IMR-90 (cell line): ENCODE results near the gene TRAPPC3. TPM values are rescaled to one million over a fixed set of nuclear protein-coding genes. Genes with fewer than 3 reads are reported as not detected.

Experiments used
- ATAC-seq: fragments of 200-7000 bp; cut with Tn5 transposase; 2 replicates; pipeline ENCODE4 v1.9.1; 2020; ENCODE audit warnings: low read depth, mild to moderate bottlenecking, moderate library complexity
- BruUV-seq: library from RNA; stranded (reverse); fragments of 400-500 nt; replicated peaks from 2 replicates; lab custom pipeline; 2021; lab: Mats Ljungman, UMichigan
- CTCF ChIA-PET: fragments of 300-600 bp; formaldehyde crosslinking; extraction: SDS; loops from one replicate; lab custom pipeline; 2021; ENCODE audit warnings: antibody characterized with exemption; lab: Yijun Ruan, JAX
- POLR2A ChIA-PET: fragments of 300-600 bp; sonication (Branson Sonifier 250); formaldehyde crosslinking; loops from one replicate; lab custom pipeline; 2022; ENCODE audit warnings: antibody characterized with exemption; ENCODE audit not compliant: unreplicated experiment; lab: Charles Lee
- DNase-seq: peaks from one replicate; pipeline ENCODE4 v3.0.0; 2013
- H2AFZ ChIP-seq: replicated peaks from 2 replicates; pipeline ENCODE3; 2013; ENCODE audit warnings: low read length, mild to moderate bottlenecking; ENCODE audit not compliant: poor library complexity
- H2AK5ac ChIP-seq: 2 replicates; pipeline ENCODE4 v1.6.1; 2013; ENCODE audit warnings: low read depth, low read length, inconsistent platforms
- H2AK9ac ChIP-seq: replicated peaks from 2 replicates; pipeline ENCODE3; 2013; ENCODE audit warnings: mild to moderate bottlenecking, low read depth, low read length, moderate library complexity; ENCODE audit not compliant: poor library complexity
- H2BK120ac ChIP-seq: 2 replicates; pipeline ENCODE4 v1.6.1; 2013; ENCODE audit warnings: low read depth, low read length, inconsistent platforms
- H2BK15ac ChIP-seq: 3 replicates; pipeline ENCODE4 v1.6.1; 2013; ENCODE audit warnings: low read depth, low read length, inconsistent platforms
- H2BK20ac ChIP-seq: 2 replicates; pipeline ENCODE4 v1.6.1; 2013; ENCODE audit warnings: low read depth, mild to moderate bottlenecking, inconsistent platforms, low read length, moderate library complexity
- H2BK5ac ChIP-seq: 2 replicates; pipeline ENCODE4 v1.6.1; 2013; ENCODE audit warnings: mild to moderate bottlenecking, low read depth, low read length, inconsistent platforms; ENCODE audit not compliant: poor library complexity, severe bottlenecking
- H3K14ac ChIP-seq: replicated peaks from 2 replicates; pipeline ENCODE4 v1.6.1; 2013; ENCODE audit warnings: low read depth, low read length, inconsistent platforms
- H3K18ac ChIP-seq: 2 replicates; pipeline ENCODE4 v1.6.1; 2013; ENCODE audit warnings: low read depth, low read length, control low read depth
- H3K23ac ChIP-seq: 2 replicates; pipeline ENCODE4 v1.6.1; 2013; ENCODE audit warnings: low read depth, low read length, inconsistent platforms
- H3K27ac ChIP-seq: 2 replicates; pipeline ENCODE4 v1.5.1; 2013; ENCODE audit warnings: mild to moderate bottlenecking, control low read depth, low read length; ENCODE audit not compliant: insufficient read depth
- H3K27me3 ChIP-seq: 2 replicates; pipeline ENCODE4 v1.6.1; 2013; ENCODE audit warnings: low read length; ENCODE audit not compliant: control insufficient read depth, insufficient read depth
- H3K36me3 ChIP-seq: 2 replicates; pipeline ENCODE4 v1.6.1; 2013; ENCODE audit warnings: low read length, mixed read lengths; ENCODE audit not compliant: control insufficient read depth, insufficient read depth
- H3K4ac ChIP-seq: 2 replicates; pipeline ENCODE4 v1.6.1; 2013; ENCODE audit warnings: low read depth, low read length, inconsistent platforms
- H3K4me1 ChIP-seq: 2 replicates; pipeline ENCODE4 v1.6.1; 2013; ENCODE audit warnings: low read length, mixed read lengths; ENCODE audit not compliant: control insufficient read depth, insufficient read depth
- H3K4me2 ChIP-seq: 2 replicates; pipeline ENCODE4 v1.6.1; 2013; ENCODE audit warnings: low read depth, mild to moderate bottlenecking, control low read depth, low read length, moderate library complexity
- H3K4me3 ChIP-seq: 2 replicates; pipeline ENCODE4 v1.5.1; 2013; ENCODE audit warnings: low read depth, mild to moderate bottlenecking, control low read depth, low read length, moderate library complexity; ENCODE audit not compliant: insufficient read depth
- H3K56ac ChIP-seq: 2 replicates; pipeline ENCODE4 v1.6.1; 2013; ENCODE audit warnings: low read length, inconsistent platforms; ENCODE audit not compliant: insufficient read depth; ENCODE audit errors: extremely low read depth
- H3K79me1 ChIP-seq, 2 experiments: 2 replicates each; pipeline ENCODE4 v1.6.1; 2013; ENCODE audit warnings: low read length in 2 of 2, inconsistent platforms in 1 of 2, low read depth in 1 of 2
- H3K9ac ChIP-seq: 2 replicates; pipeline ENCODE4 v1.6.1; 2013; ENCODE audit warnings: low read depth, low read length, control low read depth
- H3K9me1 ChIP-seq: 2 replicates; pipeline ENCODE4 v1.6.1; 2013; ENCODE audit warnings: low read length, inconsistent platforms; ENCODE audit not compliant: insufficient read depth
- H3K9me3 ChIP-seq: 2 replicates; pipeline ENCODE4 v1.6.1; 2013; ENCODE audit warnings: low read length; ENCODE audit not compliant: control insufficient read depth, insufficient read depth
- H4K20me1 ChIP-seq: 2 replicates; pipeline ENCODE4 v1.6.1; 2013; ENCODE audit warnings: low read length, inconsistent platforms; ENCODE audit not compliant: insufficient read depth
- H4K5ac ChIP-seq: 2 replicates; pipeline ENCODE4 v1.6.1; 2013; ENCODE audit warnings: mild to moderate bottlenecking, low read depth, low read length, control low read depth
- H4K8ac ChIP-seq, 2 experiments: 2 replicates each; pipeline ENCODE4 v1.6.1; 2013; ENCODE audit warnings: low read depth in 2 of 2, low read length in 2 of 2, control low read depth in 1 of 2, inconsistent platforms in 1 of 2
- H4K91ac ChIP-seq: 2 replicates; pipeline ENCODE4 v1.6.1; 2013; ENCODE audit warnings: low read depth, low read length, inconsistent platforms; ENCODE audit not compliant: insufficient read depth
- CEBPB ChIP-seq: IDR thresholded peaks from 2 replicates; pipeline ENCODE4 v1.6.1; 2012; ENCODE audit warnings: low read depth, low read length, improper control_type of control experiment
- CHD1 ChIP-seq: IDR thresholded peaks from 2 replicates; pipeline ENCODE4 v1.6.1; 2012; ENCODE audit warnings: low read depth, low read length, improper control_type of control experiment
- CTCF ChIP-seq: conservative IDR thresholded peaks from 2 replicates; pipeline ENCODE4 v1.5.1; 2012; ENCODE audit warnings: mild to moderate bottlenecking, low read depth, low read length, improper control_type of control experiment
- FOS ChIP-seq: fragments of 150-350 bp; IDR thresholded peaks from 2 replicates; pipeline ENCODE4 v1.6.1; 2016; ENCODE audit warnings: low read depth, low read length
- MAZ ChIP-seq: IDR thresholded peaks from 2 replicates; pipeline ENCODE4 v1.6.1; 2012; ENCODE audit warnings: low read depth, mild to moderate bottlenecking, low read length, improper control_type of control experiment, moderate library complexity, borderline replicate concordance
- NFE2L2 ChIP-seq: fragments of 150-350 bp; IDR thresholded peaks from 2 replicates; pipeline ENCODE4 v1.6.1; 2016; ENCODE audit warnings: low read depth, mild to moderate bottlenecking, low read length
- POLR2A ChIP-seq: IDR thresholded peaks from 2 replicates; pipeline ENCODE4 v1.6.1; 2012; ENCODE audit warnings: mild to moderate bottlenecking, low read depth, low read length
- RAD21 ChIP-seq: IDR thresholded peaks from 2 replicates; pipeline ENCODE4 v1.6.1; 2012; ENCODE audit warnings: low read length, improper control_type of control experiment
- RCOR1 ChIP-seq: IDR thresholded peaks from 2 replicates; pipeline ENCODE4 v1.6.1; 2012; ENCODE audit warnings: mild to moderate bottlenecking, low read length, improper control_type of control experiment; ENCODE audit not compliant: insufficient replicate concordance
- WGBS, 2 experiments: methylation state at CpG; one replicate each; pipeline versions ENCODE4 v1.1.5 to v1.1.7; 2013; ENCODE audit warnings: missing lambda C conversion rate in 2 of 2; ENCODE audit not compliant: insufficient read length in 1 of 2; ENCODE audit errors: extremely low coverage in 2 of 2; 5-methylcytosine and 5-hydroxymethylcytosine counted together
- dilution Hi-C: fragments of 300-500 bp; cut with HindIII; formaldehyde crosslinking; loops from one replicate; pipeline ENCODE4 v1.14.3; 2018; ENCODE audit warnings: low sequenced_read_pairs; ENCODE audit not compliant: unreplicated experiment
- in situ Hi-C: fragments of 300-500 bp; cut with MboI; formaldehyde crosslinking; loops from 3 replicates; pipeline ENCODE4 v1.14.3; 2019; ENCODE audit warnings: low sequenced_read_pairs, inconsistent platforms, mixed read lengths
- intact Hi-C: fragments of 100-400 bp; cut with micrococcal nuclease; formaldehyde crosslinking; loops from 2 replicates; pipeline ENCODE4 v1.10.0; 2022
- polyA plus RNA-seq, 3 experiments: library from polyadenylated mRNA; depleted of rRNA; stranded (reverse); fragments of >200 nt; gene quantifications; 2 replicates each; pipeline ENCODE4 v1.2.3, GENCODE V29; 2012; ENCODE audit warnings: low replicate concordance in 1 of 3
- total RNA-seq: library from RNA; depleted of rRNA; stranded (reverse); fragments of >200 nt; gene quantifications from 2 replicates; pipeline ENCODE4 v1.2.3, GENCODE V29; 2012
- TF ChIP-seq, protein P1 (sequence below): fragments of 150-350 bp; IDR thresholded peaks from 2 replicates; pipeline ENCODE4 v1.6.1; 2017; ENCODE audit warnings: mild to moderate bottlenecking, antibody characterized with exemption, low read length, low read depth

Gene TRAPPC3
- total and polyA plus RNA-seq, 2 of the 4 experiments (the other 2 are of a cell fraction), result 76.0 to 77.8 TPM

DNA sequence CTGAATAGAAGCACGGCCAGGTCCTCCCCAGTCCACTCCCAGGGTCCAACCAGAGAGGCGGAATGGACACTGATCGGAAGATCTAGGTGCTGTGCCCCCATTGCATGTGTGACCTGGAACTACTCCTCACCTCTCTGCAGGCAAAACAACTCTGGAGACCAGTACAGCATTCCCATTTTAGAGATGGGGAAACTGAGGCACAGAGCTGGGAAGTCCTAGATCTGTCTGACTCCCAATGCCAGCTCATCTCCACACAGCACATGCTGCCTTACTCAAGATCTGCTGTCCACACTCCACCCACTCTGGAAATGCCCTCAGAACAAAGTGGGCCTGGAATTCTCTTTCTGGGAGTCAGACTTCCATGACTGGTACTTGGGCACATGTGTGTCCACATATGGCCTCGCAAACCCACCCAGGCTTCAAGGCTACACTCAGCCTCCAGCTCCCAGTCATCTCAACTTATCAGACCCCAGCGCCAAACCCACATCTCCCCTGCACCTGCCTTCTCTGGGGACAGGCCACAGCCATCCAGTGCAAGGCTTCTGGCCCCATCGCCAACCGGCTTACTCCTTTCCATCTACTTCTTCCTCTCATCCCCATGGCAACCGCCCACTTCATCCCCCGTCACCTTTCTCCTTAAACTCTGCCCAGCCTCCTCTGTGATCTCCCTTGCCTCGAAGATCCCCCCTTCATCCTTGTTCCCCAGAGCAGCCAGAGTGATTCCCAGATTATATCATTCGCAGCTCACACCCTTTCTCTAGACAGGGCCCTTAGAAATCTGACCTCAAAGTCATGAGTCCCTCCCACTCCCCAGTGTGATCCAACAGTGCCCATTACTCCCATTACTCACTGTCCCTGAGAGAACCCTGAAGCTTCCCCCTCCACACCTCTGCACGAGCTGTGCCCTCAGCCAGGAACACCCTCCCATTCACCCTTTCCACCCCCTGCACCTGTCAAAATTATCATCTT lies 26.9 kb downstream of the TRAPPC3 start (continued):
- TF ChIP-seq RCOR1 (no peak), CEBPB (no peak)

GRCh38 chr1:36119456-36119855 lies 29.8 kb downstream of the TRAPPC3 start:
- DNase-seq, result no peak
- no peaks in the 10 kb centered on the region for H3K79me1 ChIP-seq
- 0 out of 2 replicates have a peak overlapping the region, but pooled peaks have one; percentile 5 for H3K4me2 ChIP-seq
- H4K8ac ChIP-seq, result peak overlapping the region in 1 of 2 experiments; percentile 40; a peak in 3 of 4 replicates
- no peak overlapping the region for H3K56ac ChIP-seq
- H4K91ac ChIP-seq, result peak overlapping the region; percentile 87
- ChIA-PET POLR2A (no interaction called here), CTCF (interaction anchor here (0.9 to 4.1 kb wide), 2 partner anchors 9 to 15 kb away, joined by 3 to 21 read pairs; no protein-coding TSS in a partner anchor)
- no TSS peak for BruUV-seq
- peak overlapping the region; percentile 80 for H2AFZ ChIP-seq
- H2BK5ac ChIP-seq, result peak overlapping the region; percentile 15
- H2AK9ac ChIP-seq, result no peak overlapping the region
- H3K18ac ChIP-seq, result 0 out of 2 replicates have a peak overlapping the region, but pooled peaks have one; percentile 15
- no peaks in the 10 kb centered on the region; the same call in 1 of the 2 replicates for H4K20me1 ChIP-seq
- no peak overlapping the region for H3K27ac ChIP-seq
- no peak overlapping the region for H3K4me3 ChIP-seq
- H2BK15ac ChIP-seq, result no peak overlapping the region
- H3K27me3 ChIP-seq, result peaks cover 18% of the 10 kb centered on the region
- H2BK120ac ChIP-seq, result peak overlapping the region; percentile 26
- peaks cover 13% of the 10 kb centered on the region for H3K4me1 ChIP-seq
- no peaks in the 10 kb centered on the region for H3K9me3 ChIP-seq
- ATAC-seq, result peak; percentile 69
- dilution Hi-C loops, result no loop called here
- H3K14ac ChIP-seq, result peak overlapping the region; percentile 28; the same call in 1 of the 2 replicates
- H2BK20ac ChIP-seq, result 0 out of 2 replicates have a peak overlapping the region, but pooled peaks have one; percentile 17
- H4K5ac ChIP-seq, result peak overlapping the region; percentile 9; the same call in 1 of the 2 replicates
- H3K23ac ChIP-seq, result no peak overlapping the region
- 60% methylated on average over 2 of the region's 9 CpGs; no CpG with 5 or more reads in 1 of the 2 experiments for WGBS, 2 experiments
- no peaks in the 10 kb centered on the region for H3K36me3 ChIP-seq
- H2AK5ac ChIP-seq, result peak overlapping the region; percentile 38; the same call in 1 of the 2 replicates
- in situ Hi-C loops, result loop anchor here (25.0 kb wide), 1 partner anchor 293 kb away; no protein-coding TSS in a partner anchor
- H3K9me1 ChIP-seq, result no peaks in the 10 kb centered on the region
- peak overlapping the region; percentile 76 for H3K4ac ChIP-seq
- H3K9ac ChIP-seq, result no peak overlapping the region
- intact Hi-C loops, result no loop called here
- no peak for TF ChIP-seq POLR2A
- TF ChIP-seq RAD21, result no peak
- no peak for TF ChIP-seq MAZ
- TF ChIP-seq NFE2L2, result no peak
- TF ChIP-seq FOS, result no peak
- no peak for TF ChIP-seq CHD1
- TF ChIP-seq CTCF, result no peak
- no peak for TF ChIP-seq CEBPB
- TF ChIP-seq RCOR1, result no peak
- TF ChIP-seq, protein P1, sequence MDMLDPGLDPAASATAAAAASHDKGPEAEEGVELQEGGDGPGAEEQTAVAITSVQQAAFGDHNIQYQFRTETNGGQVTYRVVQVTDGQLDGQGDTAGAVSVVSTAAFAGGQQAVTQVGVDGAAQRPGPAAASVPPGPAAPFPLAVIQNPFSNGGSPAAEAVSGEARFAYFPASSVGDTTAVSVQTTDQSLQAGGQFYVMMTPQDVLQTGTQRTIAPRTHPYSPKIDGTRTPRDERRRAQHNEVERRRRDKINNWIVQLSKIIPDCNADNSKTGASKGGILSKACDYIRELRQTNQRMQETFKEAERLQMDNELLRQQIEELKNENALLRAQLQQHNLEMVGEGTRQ, result no peak
